ENCODE results near the gene CDHR1. TPM values are rescaled to one million over a fixed set of nuclear protein-coding genes. Genes with fewer than 3 reads are reported as not detected.
"Not testable (repeated sequence)": the region's sequence is repeated elsewhere in the genome, so short reads cannot be mapped to it uniquely, and the experiment has no call there.

CDHR1 gene
- total RNA-seq, 1 experiment from 2014 or later: not detected

- intact Hi-C loops (cut with micrococcal nuclease; ENCODE audit: unreplicated experiment): no loop called here
- Histone ChIP-seq H3K27me3 (ENCODE audit: insufficient read depth, low read depth) (peaks cover 60% of the 10 kb centered on the region), H3K27ac (no peak overlapping the region), H3K4me3 (no peak overlapping the region), H3K9me2 (ENCODE audit: insufficient read depth) (no peaks in the 10 kb centered on the region), H3F3A (ENCODE audit: insufficient read depth, low read depth) (no peaks in the 10 kb centered on the region), H2AFZ (no peak overlapping the region), H3K36me3 (ENCODE audit: low read depth) (no peaks in the 10 kb centered on the region), H3K4me1 (replicated peaks; ENCODE audit: insufficient read depth) (no peaks in the 10 kb centered on the region), H3K4me2 (no peak overlapping the region), H3K9me3 (ENCODE audit: insufficient read depth, low read depth) (no peaks in the 10 kb centered on the region), H3K79me2 (ENCODE audit: low read depth) (no peaks in the 10 kb centered on the region), H4K20me1 (ENCODE audit: insufficient read depth) (no peaks in the 10 kb centered on the region)
- DNase-seq: no peak
- no peak for TF ChIP-seq CTCF (conservative IDR thresholded peaks at IDR 0.05)
- no peak for TF ChIP-seq EZH2 (IDR thresholded peaks at IDR 0.05; ENCODE audit: low read depth)
- CTCF ChIA-PET: no interaction called here
- POLR2A ChIA-PET (ENCODE audit: unreplicated experiment): no interaction called here
- BruUV-seq (replicated peaks): no TSS peak
Measured at GRCh38 chr10:84163996-84164395, 30.3 kb upstream of the CDHR1 start.

- H3K27ac ChIP-seq: no peak overlapping the region
- H3K27me3 ChIP-seq (ENCODE audit: insufficient read depth, low read depth): peaks cover 60% of the 10 kb centered on the region
- H3K9me3 ChIP-seq (ENCODE audit: insufficient read depth, low read depth): no peaks in the 10 kb centered on the region
- H3K36me3 ChIP-seq (ENCODE audit: low read depth): no peaks in the 10 kb centered on the region
- no peak overlapping the region for H2AFZ ChIP-seq
- CTCF ChIA-PET: no interaction called here
- POLR2A ChIA-PET (ENCODE audit: unreplicated experiment): no interaction called here
- no peaks in the 10 kb centered on the region for H3K9me2 ChIP-seq (ENCODE audit: insufficient read depth)
- no peaks in the 10 kb centered on the region for H3F3A ChIP-seq (ENCODE audit: insufficient read depth, low read depth)
- BruUV-seq (replicated peaks): no TSS peak
- H3K79me2 ChIP-seq (ENCODE audit: low read depth): no peaks in the 10 kb centered on the region
- intact Hi-C loops (cut with micrococcal nuclease; ENCODE audit: unreplicated experiment): no loop called here
- H3K4me2 ChIP-seq: no peak overlapping the region
- TF ChIP-seq EZH2 (IDR thresholded peaks at IDR 0.05; ENCODE audit: low read depth) (no peak), CTCF (conservative IDR thresholded peaks at IDR 0.05) (no peak)
- DNase-seq: no peak
- H4K20me1 ChIP-seq (ENCODE audit: insufficient read depth): no peaks in the 10 kb centered on the region
- H3K4me1 ChIP-seq (replicated peaks; ENCODE audit: insufficient read depth): no peaks in the 10 kb centered on the region
- H3K4me3 ChIP-seq: no peak overlapping the region
Measured at GRCh38 chr10:84164442-84164841, 29.9 kb upstream of the CDHR1 start.

GRCh38 chr10:84166620-84167288 is 27.6 kb upstream of the CDHR1 start:
- no peaks in the 10 kb centered on the region for H4K20me1 ChIP-seq (ENCODE audit: insufficient read depth)
- H3K27ac ChIP-seq: no peak overlapping the region
- CTCF ChIA-PET: no interaction called here
- DNase-seq: no peak
- H3K79me2 ChIP-seq (ENCODE audit: low read depth): no peaks in the 10 kb centered on the region
- H3K4me2 ChIP-seq: no peak overlapping the region
- no peak overlapping the region for H2AFZ ChIP-seq
- intact Hi-C loops (cut with micrococcal nuclease; ENCODE audit: unreplicated experiment): no loop called here
- no peaks in the 10 kb centered on the region for H3F3A ChIP-seq (ENCODE audit: insufficient read depth, low read depth)
- no peak for TF ChIP-seq EZH2 (IDR thresholded peaks at IDR 0.05; ENCODE audit: low read depth)
- H3K4me3 ChIP-seq: no peak overlapping the region
- H3K9me2 ChIP-seq (ENCODE audit: insufficient read depth): no peaks in the 10 kb centered on the region
- POLR2A ChIA-PET (ENCODE audit: unreplicated experiment): no interaction called here
- H3K9me3 ChIP-seq (ENCODE audit: insufficient read depth, low read depth): no peaks in the 10 kb centered on the region
- BruUV-seq (replicated peaks): no TSS peak
- no peaks in the 10 kb centered on the region for H3K36me3 ChIP-seq (ENCODE audit: low read depth)
- H3K27me3 ChIP-seq (ENCODE audit: insufficient read depth, low read depth): peaks cover 69% of the 10 kb centered on the region
- no peaks in the 10 kb centered on the region for H3K4me1 ChIP-seq (replicated peaks; ENCODE audit: insufficient read depth)

- H4K20me1 ChIP-seq (ENCODE audit: insufficient read depth); H3K4me3 ChIP-seq; H3K4me2 ChIP-seq; BruUV-seq (replicated peaks); H3K9me2 ChIP-seq (ENCODE audit: insufficient read depth); intact Hi-C loops (cut with micrococcal nuclease; ENCODE audit: unreplicated experiment); H3K27ac ChIP-seq; DNase-seq; H3K36me3 ChIP-seq (ENCODE audit: low read depth); H3K9me3 ChIP-seq (ENCODE audit: insufficient read depth, low read depth); POLR2A ChIA-PET (ENCODE audit: unreplicated experiment); H3F3A ChIP-seq (ENCODE audit: insufficient read depth, low read depth); H3K79me2 ChIP-seq (ENCODE audit: low read depth); H2AFZ ChIP-seq; CTCF ChIA-PET; H3K4me1 ChIP-seq (replicated peaks; ENCODE audit: insufficient read depth): not testable (repeated sequence)
- peaks cover 66% of the 10 kb centered on the region for H3K27me3 ChIP-seq (ENCODE audit: insufficient read depth, low read depth)
Measured at GRCh38 chr10:84167289-84167653, 27.1 kb upstream of the CDHR1 start.

- H3F3A ChIP-seq (ENCODE audit: insufficient read depth, low read depth); BruUV-seq (replicated peaks); intact Hi-C loops (cut with micrococcal nuclease; ENCODE audit: unreplicated experiment); H3K4me1 ChIP-seq (replicated peaks; ENCODE audit: insufficient read depth); CTCF ChIA-PET; H3K27ac ChIP-seq; H3K4me2 ChIP-seq; H3K9me2 ChIP-seq (ENCODE audit: insufficient read depth); H3K4me3 ChIP-seq; H4K20me1 ChIP-seq (ENCODE audit: insufficient read depth); H2AFZ ChIP-seq; H3K9me3 ChIP-seq (ENCODE audit: insufficient read depth, low read depth); DNase-seq; H3K36me3 ChIP-seq (ENCODE audit: low read depth); POLR2A ChIA-PET (ENCODE audit: unreplicated experiment); H3K79me2 ChIP-seq (ENCODE audit: low read depth): not testable (repeated sequence)
- H3K27me3 ChIP-seq (ENCODE audit: insufficient read depth, low read depth): peaks cover 58% of the 10 kb centered on the region
Measured at GRCh38 chr10:84168382-84168781, 26.0 kb upstream of the CDHR1 start.

- H3K79me2 ChIP-seq (ENCODE audit: low read depth); H3K27ac ChIP-seq; H3K4me2 ChIP-seq; H3K9me2 ChIP-seq (ENCODE audit: insufficient read depth); CTCF ChIA-PET; H3K4me1 ChIP-seq (replicated peaks; ENCODE audit: insufficient read depth); H4K20me1 ChIP-seq (ENCODE audit: insufficient read depth); H3K9me3 ChIP-seq (ENCODE audit: insufficient read depth, low read depth); H3F3A ChIP-seq (ENCODE audit: insufficient read depth, low read depth); H3K36me3 ChIP-seq (ENCODE audit: low read depth); H3K4me3 ChIP-seq; DNase-seq; intact Hi-C loops (cut with micrococcal nuclease; ENCODE audit: unreplicated experiment); BruUV-seq (replicated peaks); POLR2A ChIA-PET (ENCODE audit: unreplicated experiment); H2AFZ ChIP-seq: not testable (repeated sequence)
- H3K27me3 ChIP-seq (ENCODE audit: insufficient read depth, low read depth): peaks cover 49% of the 10 kb centered on the region
Measured at GRCh38 chr10:84171237-84171636, 23.1 kb upstream of the CDHR1 start.

Data from PC-9 (cell line).